HepG2 (cell line): ENCODE data around the gene PAK6. TPM values are rescaled to one million over a fixed set of nuclear protein-coding genes. Genes with fewer than 3 reads are reported as not detected.

Experiments used
- ATAC-seq: fragments of 200-7000 bp; cut with Tn5 transposase; 3 replicates; pipeline ENCODE4 v1.9.1; 2020; ENCODE audit warnings: mild to moderate bottlenecking, moderate library complexity
- BruUV-seq: library from RNA; stranded (reverse); fragments of 400-500 nt; replicated peaks from 2 replicates; lab custom pipeline; 2021; lab: Mats Ljungman, UMichigan
- CTCF ChIA-PET: fragments of 300-600 bp; formaldehyde crosslinking; extraction: SDS; loops from one replicate; lab custom pipeline; 2021; ENCODE audit warnings: low total read pairs, inconsistent platforms, low intra/inter-chr PET ratio; lab: Yijun Ruan, JAX
- POLR2A ChIA-PET: fragments of 350-600 bp; sonication (Branson Sonifier 250); formaldehyde crosslinking; loops from one replicate; lab custom pipeline; 2020; ENCODE audit warnings: antibody characterized with exemption, inconsistent platforms; lab: Yijun Ruan, JAX
- DNase-seq: peaks from one replicate; pipeline ENCODE4 v3.0.0-alpha.2; 2015; ENCODE audit warnings: low spot score
- FAIRE-seq: peaks from 3 replicates; lab custom pipeline; 2011; peaks lifted over from hg19 to GRCh38; lab: Jason Lieb, UNC
- H2AFZ ChIP-seq: one replicate; pipeline ENCODE4 v1.6.1; 2011; ENCODE audit warnings: low read length, inconsistent platforms
- H3K27ac ChIP-seq: fragments of 300-600 bp; 3 replicates; pipeline ENCODE4 v1.8.0; 2011; ENCODE audit warnings: mixed run types, mild to moderate bottlenecking, mixed read lengths, low read length, inconsistent platforms; ENCODE audit not compliant: insufficient read depth; ENCODE audit errors: extremely low read length
- H3K27me3 ChIP-seq, 2 experiments: fragments of 200-600 bp in 1 of 2; 2 replicates in 1 of 2; 3 replicates in 1 of 2; pipeline versions ENCODE4 v1.6.0 to v1.8.0; 2011; ENCODE audit warnings: low read length in 2 of 2, mild to moderate bottlenecking in 2 of 2, moderate library complexity in 2 of 2, inconsistent platforms in 1 of 2; ENCODE audit not compliant: insufficient read depth in 2 of 2, control insufficient read depth in 1 of 2
- H3K36me3 ChIP-seq, 2 experiments: fragments of 200-600 bp in 1 of 2; replicated peaks in 1 of 2; 2 replicates in 1 of 2; 3 replicates in 1 of 2; pipeline versions ENCODE4 v1.5.1 to v1.8.0; 2011; ENCODE audit warnings: low read length in 2 of 2, inconsistent platforms in 1 of 2; ENCODE audit not compliant: insufficient read depth in 2 of 2, control insufficient read depth in 1 of 2
- H3K4me1 ChIP-seq: 2 replicates; pipeline ENCODE4 v1.5.1; 2012; ENCODE audit warnings: low read length, inconsistent platforms; ENCODE audit not compliant: insufficient read depth
- H3K4me2 ChIP-seq: 2 replicates; pipeline ENCODE4 v1.6.0; 2011; ENCODE audit warnings: low read depth, low read length, inconsistent platforms
- H3K4me3 ChIP-seq, 3 experiments: fragments of 200-600 bp in 1 of 3; sonication (generic), shearing (Covaris generic) in 1 of 3; replicated peaks in 1 of 3; 2 replicates each; pipeline ENCODE4 v1.5.1; 2011 to 2016; ENCODE audit warnings: low read length in 3 of 3, inconsistent platforms in 2 of 3, low read depth in 2 of 3, mild to moderate bottlenecking in 2 of 3, control low read depth in 1 of 3, mixed read lengths in 1 of 3; ENCODE audit not compliant: insufficient read depth in 1 of 3
- H3K79me2 ChIP-seq: one replicate; pipeline ENCODE4 v1.6.1; 2011; ENCODE audit warnings: low read length, inconsistent platforms; ENCODE audit not compliant: insufficient read depth
- H3K9ac ChIP-seq: 2 replicates; pipeline ENCODE4 v1.6.0; 2011; ENCODE audit warnings: mild to moderate bottlenecking, low read depth, low read length, inconsistent platforms; ENCODE audit not compliant: insufficient read depth
- H3K9me3 ChIP-seq: 2 replicates; pipeline ENCODE4 v1.5.1; 2012; ENCODE audit warnings: mild to moderate bottlenecking, low read length
- H4K20me1 ChIP-seq: 2 replicates; pipeline ENCODE4 v1.6.0; 2011; ENCODE audit warnings: inconsistent platforms, mild to moderate bottlenecking, low read length, moderate library complexity; ENCODE audit not compliant: insufficient read depth
- ASH2L ChIP-seq: fragments of 300-600, 200-600 bp; sonication (generic); IDR thresholded peaks from 2 replicates; pipeline ENCODE4 v1.7.0; 2017; ENCODE audit warnings: low read depth, mild to moderate bottlenecking, moderate library complexity, mixed read lengths, low read length; ENCODE audit not compliant: insufficient read length
- EEA1 ChIP-seq: sonication (generic); formaldehyde crosslinking; IDR thresholded peaks from 2 replicates; pipeline ENCODE4 v1.5.1; 2020; ENCODE audit warnings: mild to moderate bottlenecking, missing genetic modification reagents, borderline replicate concordance
- FIP1L1 ChIP-seq: fragments of 200-400 bp; formaldehyde crosslinking; IDR thresholded peaks from 2 replicates; pipeline ENCODE4 v1.6.1; 2018; ENCODE audit warnings: low read depth, mild to moderate bottlenecking, low read length, moderate library complexity, borderline replicate concordance; ENCODE audit not compliant: insufficient read depth
- HOXA3 ChIP-seq: sonication (generic); formaldehyde crosslinking; IDR thresholded peaks from 2 replicates; pipeline ENCODE4 v1.5.0; 2020; ENCODE audit warnings: missing genetic modification reagents
- MTA1 ChIP-seq: sonication (generic); formaldehyde crosslinking; IDR thresholded peaks from 2 replicates; pipeline ENCODE4 v1.4.0; 2020; ENCODE audit warnings: missing genetic modification reagents, mild to moderate bottlenecking, borderline replicate concordance
- SAFB2 ChIP-seq: sonication (generic); formaldehyde crosslinking; IDR thresholded peaks from 2 replicates; pipeline ENCODE4 v1.5.1; 2020; ENCODE audit warnings: missing genetic modification reagents, low read depth, mild to moderate bottlenecking, borderline replicate concordance
- STAG1 ChIP-seq: sonication (generic); formaldehyde crosslinking; IDR thresholded peaks from 2 replicates; pipeline ENCODE4 v1.4.0; 2020; ENCODE audit warnings: missing genetic modification reagents
- ZNF333 ChIP-seq: sonication (generic); formaldehyde crosslinking; IDR thresholded peaks from 2 replicates; pipeline ENCODE4 v1.4.0; 2020; ENCODE audit warnings: mild to moderate bottlenecking, missing genetic modification reagents, borderline replicate concordance
- ZNF777 ChIP-seq: sonication (generic); formaldehyde crosslinking; IDR thresholded peaks from 2 replicates; pipeline ENCODE4 v1.4.0; 2020; ENCODE audit warnings: missing genetic modification reagents
- WGBS: methylation state at CpG from one replicate; pipeline ENCODE4 v1.1.6; 2017; ENCODE audit warnings: low lambda C conversion rate; 5-methylcytosine and 5-hydroxymethylcytosine counted together
- in situ Hi-C: cut with HindIII; loops from 2 replicates; pipeline ENCODE4 v1.10.0; 2017; ENCODE audit warnings: low pct_unique_long_range_greater_than_20kb; ENCODE audit not compliant: extremely low pct_ligation_motif_present
- intact Hi-C: fragments of 100-400 bp; cut with micrococcal nuclease; formaldehyde crosslinking; loops from one replicate; pipeline ENCODE4 v1.10.0; 2022; ENCODE audit not compliant: unreplicated experiment
- polyA plus RNA-seq, 8 experiments: library from polyadenylated mRNA; depleted of rRNA in 3 of 8; stranded (reverse) in 7 of 8; unstranded in 1 of 8; fragments of >200 nt; fragmentation: Illumina TruSeq in 4 of 8; extraction: Trizol in 4 of 8; gene quantifications; 2 replicates each; pipeline versions ENCODE4 v1.2.1 to v1.2.3, GENCODE V29; 2011 to 2016; ENCODE audit warnings: low read depth in 4 of 8, missing spikeins in 1 of 8, mixed read lengths in 1 of 8; ENCODE audit not compliant: insufficient read depth in 1 of 8
- total RNA-seq, 5 experiments: library from RNA; depleted of rRNA; stranded (reverse); fragments of >200 nt; fragmentation: Illumina TruSeq; extraction: Trizol; gene quantifications; 2 replicates each; pipeline ENCODE4 v1.2.3, GENCODE V29; 2016; ENCODE audit warnings: low read depth in 1 of 5
- TF ChIP-seq, protein P1 (sequence below): sonication (generic); formaldehyde crosslinking; IDR thresholded peaks from 2 replicates; pipeline ENCODE4 v1.4.0; 2020; ENCODE audit warnings: mild to moderate bottlenecking, missing genetic modification reagents, borderline replicate concordance
- TF ChIP-seq, protein P2 (sequence below): sonication (generic); formaldehyde crosslinking; IDR thresholded peaks from 2 replicates; pipeline ENCODE4 v1.4.0; 2020; ENCODE audit warnings: missing genetic modification reagents
- TF ChIP-seq, protein P3 (sequence below): sonication (generic); formaldehyde crosslinking; IDR thresholded peaks from 2 replicates; pipeline ENCODE4 v1.9.0; 2022; ENCODE audit warnings: missing genetic modification reagents, mild to moderate bottlenecking, borderline replicate concordance

Gene PAK6
- total and polyA plus RNA-seq, 2 of the 13 experiments (the other 11 are each of a cell fraction or from before 2014, with no cell fraction given), result 0.07 TPM; not detected in 1

DNA sequence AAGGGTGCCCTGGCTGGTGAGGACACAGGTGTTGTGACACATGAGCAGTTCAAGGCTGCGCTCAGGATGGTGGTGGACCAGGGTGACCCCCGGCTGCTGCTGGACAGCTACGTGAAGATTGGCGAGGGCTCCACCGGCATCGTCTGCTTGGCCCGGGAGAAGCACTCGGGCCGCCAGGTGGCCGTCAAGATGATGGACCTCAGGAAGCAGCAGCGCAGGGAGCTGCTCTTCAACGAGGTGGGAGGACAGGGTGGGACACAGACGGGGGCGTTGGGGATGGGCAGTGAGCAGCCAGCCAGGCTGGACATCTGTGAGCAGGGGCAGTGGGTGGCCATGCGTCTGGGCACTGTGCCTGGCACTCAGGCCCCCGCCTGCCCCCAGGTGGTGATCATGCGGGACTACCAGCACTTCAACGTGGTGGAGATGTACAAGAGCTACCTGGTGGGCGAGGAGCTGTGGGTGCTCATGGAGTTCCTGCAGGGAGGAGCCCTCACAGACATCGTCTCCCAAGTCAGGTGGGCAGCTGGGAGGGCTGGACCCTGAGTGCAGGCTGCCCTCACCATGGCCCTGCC, 33.7 kb downstream of the PAK6 start:
- 56% methylated on average over 10 of the region's 20 CpGs for WGBS
- POLR2A ChIA-PET, result interaction anchor here (1.1 to 1.6 kb wide), 2 partner anchors 32 to 55 kb away, joined by 3 to 5 read pairs; no protein-coding TSS in a partner anchor
- no peak overlapping the region for H3K27ac ChIP-seq
- BruUV-seq, result no TSS peak
- CTCF ChIA-PET, result interaction anchor here (6.3 kb wide), 1 partner anchor 55 kb away, joined by 266 read pairs; no protein-coding TSS in a partner anchor
- in situ Hi-C loops, result loop anchor here (5.0 kb wide), 2 partner anchors 55 to 225 kb away; no protein-coding TSS in a partner anchor
- peak; percentile 27 for DNase-seq
- no peaks in the 10 kb centered on the region for H4K20me1 ChIP-seq
- ATAC-seq, result peak; percentile 70
- H3K36me3 ChIP-seq, result no peaks in the 10 kb centered on the region
- intact Hi-C loops, result loop anchor here (10.0 kb wide), 1 partner anchor 168 kb away; the partner anchor contains the start of gene BMF
- FAIRE-seq, result no peak
- H2AFZ ChIP-seq, result no peak overlapping the region
- peak overlapping the region in 1 of 3 experiments; percentile 56; a peak in 1 of 6 replicates for H3K4me3 ChIP-seq
- peaks cover 4 to 34% of the 10 kb centered on the region in 2 experiments; a peak in 4 of 5 replicates for H3K27me3 ChIP-seq
- H3K9me3 ChIP-seq, result no peaks in the 10 kb centered on the region
- peak overlapping the region; percentile 68 for H3K4me2 ChIP-seq
- peaks cover 40% of the 10 kb centered on the region for H3K4me1 ChIP-seq
- H3K79me2 ChIP-seq, result no peaks in the 10 kb centered on the region
- H3K9ac ChIP-seq, result no peak overlapping the region
- TF ChIP-seq MTA1 (peak; percentile 51; the same call in 1 of the 2 replicates), ZNF777 (CRISPR knock-in tag) (0 out of 2 replicates have a peak, but pooled peaks have one; percentile 35), SAFB2 (CRISPR knock-in tag) (0 out of 2 replicates have a peak, but pooled peaks have one; percentile 46), FIP1L1 (no peak), ASH2L (no peak), EEA1 (CRISPR knock-in tag) (no peak), ZNF333 (CRISPR knock-in tag) (no peak), STAG1 (CRISPR knock-in tag) (peak; percentile 23; the same call in 1 of the 2 replicates), HOXA3 (CRISPR knock-in tag) (no peak)
- TF ChIP-seq, protein P1, sequence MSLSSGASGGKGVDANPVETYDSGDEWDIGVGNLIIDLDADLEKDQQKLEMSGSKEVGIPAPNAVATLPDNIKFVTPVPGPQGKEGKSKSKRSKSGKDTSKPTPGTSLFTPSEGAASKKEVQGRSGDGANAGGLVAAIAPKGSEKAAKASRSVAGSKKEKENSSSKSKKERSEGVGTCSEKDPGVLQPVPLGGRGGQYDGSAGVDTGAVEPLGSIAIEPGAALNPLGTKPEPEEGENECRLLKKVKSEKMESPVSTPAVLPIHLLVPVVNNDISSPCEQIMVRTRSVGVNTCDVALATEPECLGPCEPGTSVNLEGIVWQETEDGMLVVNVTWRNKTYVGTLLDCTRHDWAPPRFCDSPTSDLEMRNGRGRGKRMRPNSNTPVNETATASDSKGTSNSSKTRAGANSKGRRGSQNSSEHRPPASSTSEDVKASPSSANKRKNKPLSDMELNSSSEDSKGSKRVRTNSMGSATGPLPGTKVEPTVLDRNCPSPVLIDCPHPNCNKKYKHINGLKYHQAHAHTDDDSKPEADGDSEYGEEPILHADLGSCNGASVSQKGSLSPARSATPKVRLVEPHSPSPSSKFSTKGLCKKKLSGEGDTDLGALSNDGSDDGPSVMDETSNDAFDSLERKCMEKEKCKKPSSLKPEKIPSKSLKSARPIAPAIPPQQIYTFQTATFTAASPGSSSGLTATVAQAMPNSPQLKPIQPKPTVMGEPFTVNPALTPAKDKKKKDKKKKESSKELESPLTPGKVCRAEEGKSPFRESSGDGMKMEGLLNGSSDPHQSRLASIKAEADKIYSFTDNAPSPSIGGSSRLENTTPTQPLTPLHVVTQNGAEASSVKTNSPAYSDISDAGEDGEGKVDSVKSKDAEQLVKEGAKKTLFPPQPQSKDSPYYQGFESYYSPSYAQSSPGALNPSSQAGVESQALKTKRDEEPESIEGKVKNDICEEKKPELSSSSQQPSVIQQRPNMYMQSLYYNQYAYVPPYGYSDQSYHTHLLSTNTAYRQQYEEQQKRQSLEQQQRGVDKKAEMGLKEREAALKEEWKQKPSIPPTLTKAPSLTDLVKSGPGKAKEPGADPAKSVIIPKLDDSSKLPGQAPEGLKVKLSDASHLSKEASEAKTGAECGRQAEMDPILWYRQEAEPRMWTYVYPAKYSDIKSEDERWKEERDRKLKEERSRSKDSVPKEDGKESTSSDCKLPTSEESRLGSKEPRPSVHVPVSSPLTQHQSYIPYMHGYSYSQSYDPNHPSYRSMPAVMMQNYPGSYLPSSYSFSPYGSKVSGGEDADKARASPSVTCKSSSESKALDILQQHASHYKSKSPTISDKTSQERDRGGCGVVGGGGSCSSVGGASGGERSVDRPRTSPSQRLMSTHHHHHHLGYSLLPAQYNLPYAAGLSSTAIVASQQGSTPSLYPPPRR (CRISPR knock-in tag), result 0 out of 2 replicates have a peak, but pooled peaks have one; percentile 12
- TF ChIP-seq, protein P2, sequence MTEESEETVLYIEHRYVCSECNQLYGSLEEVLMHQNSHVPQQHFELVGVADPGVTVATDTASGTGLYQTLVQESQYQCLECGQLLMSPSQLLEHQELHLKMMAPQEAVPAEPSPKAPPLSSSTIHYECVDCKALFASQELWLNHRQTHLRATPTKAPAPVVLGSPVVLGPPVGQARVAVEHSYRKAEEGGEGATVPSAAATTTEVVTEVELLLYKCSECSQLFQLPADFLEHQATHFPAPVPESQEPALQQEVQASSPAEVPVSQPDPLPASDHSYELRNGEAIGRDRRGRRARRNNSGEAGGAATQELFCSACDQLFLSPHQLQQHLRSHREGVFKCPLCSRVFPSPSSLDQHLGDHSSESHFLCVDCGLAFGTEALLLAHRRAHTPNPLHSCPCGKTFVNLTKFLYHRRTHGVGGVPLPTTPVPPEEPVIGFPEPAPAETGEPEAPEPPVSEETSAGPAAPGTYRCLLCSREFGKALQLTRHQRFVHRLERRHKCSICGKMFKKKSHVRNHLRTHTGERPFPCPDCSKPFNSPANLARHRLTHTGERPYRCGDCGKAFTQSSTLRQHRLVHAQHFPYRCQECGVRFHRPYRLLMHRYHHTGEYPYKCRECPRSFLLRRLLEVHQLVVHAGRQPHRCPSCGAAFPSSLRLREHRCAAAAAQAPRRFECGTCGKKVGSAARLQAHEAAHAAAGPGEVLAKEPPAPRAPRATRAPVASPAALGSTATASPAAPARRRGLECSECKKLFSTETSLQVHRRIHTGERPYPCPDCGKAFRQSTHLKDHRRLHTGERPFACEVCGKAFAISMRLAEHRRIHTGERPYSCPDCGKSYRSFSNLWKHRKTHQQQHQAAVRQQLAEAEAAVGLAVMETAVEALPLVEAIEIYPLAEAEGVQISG (CRISPR knock-in tag), result no peak
- TF ChIP-seq, protein P3, sequence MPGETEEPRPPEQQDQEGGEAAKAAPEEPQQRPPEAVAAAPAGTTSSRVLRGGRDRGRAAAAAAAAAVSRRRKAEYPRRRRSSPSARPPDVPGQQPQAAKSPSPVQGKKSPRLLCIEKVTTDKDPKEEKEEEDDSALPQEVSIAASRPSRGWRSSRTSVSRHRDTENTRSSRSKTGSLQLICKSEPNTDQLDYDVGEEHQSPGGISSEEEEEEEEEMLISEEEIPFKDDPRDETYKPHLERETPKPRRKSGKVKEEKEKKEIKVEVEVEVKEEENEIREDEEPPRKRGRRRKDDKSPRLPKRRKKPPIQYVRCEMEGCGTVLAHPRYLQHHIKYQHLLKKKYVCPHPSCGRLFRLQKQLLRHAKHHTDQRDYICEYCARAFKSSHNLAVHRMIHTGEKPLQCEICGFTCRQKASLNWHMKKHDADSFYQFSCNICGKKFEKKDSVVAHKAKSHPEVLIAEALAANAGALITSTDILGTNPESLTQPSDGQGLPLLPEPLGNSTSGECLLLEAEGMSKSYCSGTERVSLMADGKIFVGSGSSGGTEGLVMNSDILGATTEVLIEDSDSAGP (CRISPR knock-in tag), result no peak; the same call in 1 of the 2 replicates
